ENCODE measurements around the gene MAP3K13.

DNA sequence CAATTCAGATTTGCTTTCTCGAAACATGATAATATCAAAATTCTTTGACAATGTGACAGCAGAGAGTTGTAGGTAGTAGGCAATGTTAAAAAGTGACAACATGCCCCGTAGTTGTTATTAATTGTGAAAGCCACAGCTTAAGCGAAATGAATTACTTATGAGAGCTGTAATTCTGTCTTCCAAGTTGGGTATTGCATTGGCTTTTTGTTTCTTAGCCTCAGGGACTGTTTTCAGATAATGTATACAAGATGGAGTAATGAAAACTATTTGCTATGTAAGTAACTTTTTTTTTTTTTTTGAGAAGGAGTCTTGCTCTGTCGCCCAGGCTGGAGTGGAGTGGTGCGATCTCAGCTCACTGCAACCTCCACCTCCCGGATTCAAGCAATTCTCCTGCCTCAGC, 43.1 kb upstream of the MAP3K13 start:
- TF ChIP-seq SIN3A (IDR thresholded peaks at IDR 0.05; ENCODE audit: borderline replicate concordance, insufficient read depth, low read length) (no peak), REST (IDR thresholded peaks at IDR 0.05; ENCODE audit: insufficient read depth in 1 of 2, low read depth in 2 of 2, low read length in 2 of 2) (no peak), POLR2AphosphoS5 (IDR thresholded peaks at IDR 0.05; ENCODE audit: low read depth, low read length) (no peak)
